ENCODE measurements around the gene SPTBN1. TPM values are rescaled to one million over a fixed set of nuclear protein-coding genes. Genes with fewer than 3 reads are reported as not detected.

The SPTBN1 gene
- total RNA-seq, 1 experiment from 2014 or later: 262 TPM

DNA sequence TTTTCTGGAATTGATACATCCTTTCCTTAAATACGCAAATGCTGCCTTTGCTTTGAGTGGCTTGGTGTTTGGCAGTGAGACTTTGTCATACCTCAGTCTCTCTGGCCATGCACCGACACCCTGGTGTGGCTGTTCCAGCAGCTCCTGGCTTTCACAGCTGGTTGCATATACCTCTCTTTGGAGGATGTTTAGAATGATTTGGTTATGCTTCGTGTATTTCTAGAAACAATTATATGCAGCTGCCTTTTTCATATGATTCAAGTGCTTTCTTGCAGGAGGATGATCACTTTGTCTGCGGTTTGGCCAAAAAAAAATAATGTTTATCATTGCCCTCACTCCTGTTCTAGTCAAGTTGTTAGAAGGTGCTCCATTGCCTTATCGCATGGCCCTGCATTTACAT is 172.3 kb downstream of the SPTBN1 start:
- Histone ChIP-seq H3F3A (ENCODE audit: insufficient read depth, low read depth) (no peaks in the 10 kb centered on the region), H3K36me3 (ENCODE audit: low read depth) (peaks cover 58% of the 10 kb centered on the region), H3K9me2 (ENCODE audit: insufficient read depth) (no peaks in the 10 kb centered on the region), H3K79me2 (ENCODE audit: low read depth) (no peaks in the 10 kb centered on the region; the same call in 1 of the 2 replicates), H4K20me1 (ENCODE audit: insufficient read depth) (no peaks in the 10 kb centered on the region), H3K4me3 (no peak overlapping the region), H2AFZ (no peak overlapping the region), H3K27ac (no peak overlapping the region), H3K4me2 (no peak overlapping the region), H3K27me3 (ENCODE audit: insufficient read depth, low read depth) (no peaks in the 10 kb centered on the region), H3K4me1 (replicated peaks; ENCODE audit: insufficient read depth) (no peaks in the 10 kb centered on the region), H3K9me3 (ENCODE audit: insufficient read depth, low read depth) (no peaks in the 10 kb centered on the region)
- BruUV-seq (replicated peaks): no TSS peak
- POLR2A ChIA-PET (ENCODE audit: unreplicated experiment): no interaction called here
- no peak for TF ChIP-seq EZH2 (IDR thresholded peaks at IDR 0.05; ENCODE audit: low read depth)
- TF ChIP-seq, protein P1, sequence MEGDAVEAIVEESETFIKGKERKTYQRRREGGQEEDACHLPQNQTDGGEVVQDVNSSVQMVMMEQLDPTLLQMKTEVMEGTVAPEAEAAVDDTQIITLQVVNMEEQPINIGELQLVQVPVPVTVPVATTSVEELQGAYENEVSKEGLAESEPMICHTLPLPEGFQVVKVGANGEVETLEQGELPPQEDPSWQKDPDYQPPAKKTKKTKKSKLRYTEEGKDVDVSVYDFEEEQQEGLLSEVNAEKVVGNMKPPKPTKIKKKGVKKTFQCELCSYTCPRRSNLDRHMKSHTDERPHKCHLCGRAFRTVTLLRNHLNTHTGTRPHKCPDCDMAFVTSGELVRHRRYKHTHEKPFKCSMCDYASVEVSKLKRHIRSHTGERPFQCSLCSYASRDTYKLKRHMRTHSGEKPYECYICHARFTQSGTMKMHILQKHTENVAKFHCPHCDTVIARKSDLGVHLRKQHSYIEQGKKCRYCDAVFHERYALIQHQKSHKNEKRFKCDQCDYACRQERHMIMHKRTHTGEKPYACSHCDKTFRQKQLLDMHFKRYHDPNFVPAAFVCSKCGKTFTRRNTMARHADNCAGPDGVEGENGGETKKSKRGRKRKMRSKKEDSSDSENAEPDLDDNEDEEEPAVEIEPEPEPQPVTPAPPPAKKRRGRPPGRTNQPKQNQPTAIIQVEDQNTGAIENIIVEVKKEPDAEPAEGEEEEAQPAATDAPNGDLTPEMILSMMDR (conservative IDR thresholded peaks at IDR 0.05): no peak
- intact Hi-C loops (cut with micrococcal nuclease; ENCODE audit: unreplicated experiment): no loop called here
- DNase-seq: no peak
- CTCF ChIA-PET: no interaction called here

DNA sequence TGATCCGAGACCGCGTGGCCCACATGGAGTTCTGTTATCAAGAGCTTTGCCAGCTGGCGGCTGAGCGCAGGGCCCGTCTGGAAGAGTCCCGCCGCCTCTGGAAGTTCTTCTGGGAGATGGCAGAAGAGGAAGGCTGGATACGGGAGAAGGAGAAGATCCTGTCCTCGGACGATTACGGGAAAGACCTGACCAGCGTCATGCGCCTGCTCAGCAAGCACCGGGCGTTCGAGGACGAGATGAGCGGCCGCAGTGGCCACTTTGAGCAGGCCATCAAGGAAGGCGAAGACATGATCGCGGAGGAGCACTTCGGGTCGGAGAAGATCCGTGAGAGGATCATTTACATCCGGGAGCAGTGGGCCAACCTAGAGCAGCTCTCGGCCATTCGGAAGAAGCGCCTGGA is 172.8 kb downstream of the SPTBN1 start:
- Histone ChIP-seq H3K27me3 (ENCODE audit: insufficient read depth, low read depth) (no peaks in the 10 kb centered on the region), H3K36me3 (ENCODE audit: low read depth) (peaks cover 62% of the 10 kb centered on the region), H3K4me3 (no peak overlapping the region), H3K4me1 (replicated peaks; ENCODE audit: insufficient read depth) (no peaks in the 10 kb centered on the region), H3K27ac (no peak overlapping the region), H4K20me1 (ENCODE audit: insufficient read depth) (no peaks in the 10 kb centered on the region), H3K9me2 (ENCODE audit: insufficient read depth) (no peaks in the 10 kb centered on the region), H3K79me2 (ENCODE audit: low read depth) (no peaks in the 10 kb centered on the region; the same call in 1 of the 2 replicates), H3K4me2 (no peak overlapping the region), H3F3A (ENCODE audit: insufficient read depth, low read depth) (no peaks in the 10 kb centered on the region), H2AFZ (no peak overlapping the region), H3K9me3 (ENCODE audit: insufficient read depth, low read depth) (no peaks in the 10 kb centered on the region)
- ChIA-PET POLR2A (ENCODE audit: unreplicated experiment) (no interaction called here), CTCF (no interaction called here)
- intact Hi-C loops (cut with micrococcal nuclease; ENCODE audit: unreplicated experiment): no loop called here
- BruUV-seq (replicated peaks): no TSS peak
- TF ChIP-seq EZH2 (IDR thresholded peaks at IDR 0.05; ENCODE audit: low read depth): no peak
- TF ChIP-seq, protein P1 (conservative IDR thresholded peaks at IDR 0.05): no peak
- no peak for DNase-seq

DNA sequence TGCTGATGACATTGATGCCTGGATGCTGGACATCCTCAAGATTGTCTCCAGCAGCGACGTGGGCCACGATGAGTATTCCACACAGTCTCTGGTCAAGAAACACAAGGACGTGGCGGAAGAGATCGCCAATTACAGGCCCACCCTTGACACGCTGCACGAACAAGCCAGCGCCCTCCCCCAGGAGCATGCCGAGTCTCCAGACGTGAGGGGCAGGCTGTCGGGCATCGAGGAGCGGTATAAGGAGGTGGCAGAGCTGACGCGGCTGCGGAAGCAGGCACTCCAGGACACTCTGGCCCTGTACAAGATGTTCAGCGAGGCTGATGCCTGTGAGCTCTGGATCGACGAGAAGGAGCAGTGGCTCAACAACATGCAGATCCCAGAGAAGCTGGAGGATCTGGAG is 173.3 kb downstream of the SPTBN1 start:
- Histone ChIP-seq H3F3A (ENCODE audit: insufficient read depth, low read depth) (no peaks in the 10 kb centered on the region), H4K20me1 (ENCODE audit: insufficient read depth) (no peaks in the 10 kb centered on the region), H3K4me1 (replicated peaks; ENCODE audit: insufficient read depth) (no peaks in the 10 kb centered on the region), H3K9me3 (ENCODE audit: insufficient read depth, low read depth) (no peaks in the 10 kb centered on the region), H3K27me3 (ENCODE audit: insufficient read depth, low read depth) (no peaks in the 10 kb centered on the region), H3K79me2 (ENCODE audit: low read depth) (no peaks in the 10 kb centered on the region; the same call in 1 of the 2 replicates), H3K27ac (no peak overlapping the region), H3K4me3 (no peak overlapping the region), H3K4me2 (no peak overlapping the region), H3K9me2 (ENCODE audit: insufficient read depth) (no peaks in the 10 kb centered on the region), H2AFZ (no peak overlapping the region), H3K36me3 (ENCODE audit: low read depth) (peaks cover 67% of the 10 kb centered on the region)
- ChIA-PET CTCF (no interaction called here), POLR2A (ENCODE audit: unreplicated experiment) (no interaction called here)
- BruUV-seq (replicated peaks): TSS peak; percentile 5
- no peak for DNase-seq
- TF ChIP-seq, protein P1 (conservative IDR thresholded peaks at IDR 0.05): no peak
- no peak for TF ChIP-seq EZH2 (IDR thresholded peaks at IDR 0.05; ENCODE audit: low read depth)
- intact Hi-C loops (cut with micrococcal nuclease; ENCODE audit: unreplicated experiment): no loop called here

Data from PC-9 (cell line).